Astrocyte (in vitro differentiated cells and primary cell): ENCODE data around the gene LRRC55. TPM values are rescaled to one million over a fixed set of nuclear protein-coding genes. Genes with fewer than 3 reads are reported as not detected.

Experiments
- DNase-seq: peaks from one replicate; pipeline ENCODE4 v3.0.0-alpha.2; 2010; ENCODE audit warnings: low read depth
- FAIRE-seq: peaks from 2 replicates; lab custom pipeline; 2011; peaks lifted over from hg19 to GRCh38; lab: Jason Lieb, UNC
- H2AFZ ChIP-seq: 2 replicates; pipeline ENCODE4 v1.6.0; 2012; ENCODE audit warnings: low read depth, low read length, inconsistent platforms
- H3K27ac ChIP-seq: 2 replicates; pipeline ENCODE4 v1.5.1; 2011; ENCODE audit warnings: low read depth, low read length, inconsistent platforms
- H3K27me3 ChIP-seq: 2 replicates; pipeline ENCODE4 v1.6.0; 2011; ENCODE audit warnings: low read length, inconsistent platforms; ENCODE audit not compliant: insufficient read depth
- H3K36me3 ChIP-seq: 2 replicates; pipeline ENCODE4 v1.5.1; 2011; ENCODE audit warnings: low read length, inconsistent platforms; ENCODE audit not compliant: insufficient read depth
- H3K4me1 ChIP-seq: 2 replicates; pipeline ENCODE4 v1.5.1; 2011; ENCODE audit warnings: low read length, inconsistent platforms; ENCODE audit not compliant: insufficient read depth
- H3K4me2 ChIP-seq: 2 replicates; pipeline ENCODE4 v1.6.0; 2012; ENCODE audit warnings: low read length, inconsistent platforms
- H3K4me3 ChIP-seq: 2 replicates; pipeline ENCODE4 v1.5.1; 2011; ENCODE audit warnings: low read depth, mild to moderate bottlenecking, low read length, inconsistent platforms; ENCODE audit not compliant: insufficient read depth
- H3K79me2 ChIP-seq: 2 replicates; pipeline ENCODE4 v1.6.0; 2012; ENCODE audit warnings: mild to moderate bottlenecking, low read length, inconsistent platforms; ENCODE audit not compliant: insufficient read depth
- H3K9ac ChIP-seq: 2 replicates; pipeline ENCODE4 v1.6.0; 2012; ENCODE audit warnings: mild to moderate bottlenecking, low read length, inconsistent platforms
- H3K9me3 ChIP-seq: 2 replicates; pipeline ENCODE4 v1.5.1; 2012; ENCODE audit warnings: low read depth, mild to moderate bottlenecking, low read length, inconsistent platforms; ENCODE audit not compliant: insufficient read depth
- H4K20me1 ChIP-seq: 2 replicates; pipeline ENCODE4 v1.6.0; 2012; ENCODE audit warnings: low read length, inconsistent platforms; ENCODE audit not compliant: insufficient read depth
- H3K27ac Mint-ChIP-seq: one replicate; pipeline ENCODE4 v1.8.0; 2021; ENCODE audit warnings: mild to moderate bottlenecking, mixed read lengths; ENCODE audit not compliant: unreplicated experiment
- H3K27me3 Mint-ChIP-seq: one replicate; pipeline ENCODE4 v1.8.0; 2021; ENCODE audit warnings: low read depth, mixed read lengths; ENCODE audit not compliant: unreplicated experiment
- H3K36me3 Mint-ChIP-seq: one replicate; pipeline ENCODE4 v1.8.0; 2021; ENCODE audit warnings: low read depth, mixed read lengths; ENCODE audit not compliant: unreplicated experiment
- H3K4me1 Mint-ChIP-seq: one replicate; pipeline ENCODE4 v1.8.0; 2021; ENCODE audit warnings: low read depth, mixed read lengths; ENCODE audit not compliant: unreplicated experiment
- H3K4me3 Mint-ChIP-seq: one replicate; pipeline ENCODE4 v1.8.0; 2021; ENCODE audit warnings: mild to moderate bottlenecking, moderate library complexity, mixed read lengths; ENCODE audit not compliant: unreplicated experiment
- H3K9me3 Mint-ChIP-seq: one replicate; pipeline ENCODE4 v1.8.0; 2021; ENCODE audit warnings: mild to moderate bottlenecking, mixed read lengths; ENCODE audit not compliant: unreplicated experiment
- CTCF ChIP-seq: IDR thresholded peaks from 2 replicates; pipeline ENCODE4 v1.5.1; 2011; ENCODE audit warnings: low read depth, mild to moderate bottlenecking, inconsistent platforms, low read length, moderate library complexity; ENCODE audit not compliant: insufficient read depth
- EZH2 ChIP-seq: IDR thresholded peaks from 2 replicates; pipeline ENCODE4 v1.6.1; 2012; ENCODE audit warnings: mild to moderate bottlenecking, low read length, inconsistent platforms; ENCODE audit not compliant: insufficient read depth
- total RNA-seq: library from RNA; stranded (reverse); gene quantifications from 2 replicates; pipeline ENCODE4 v1.2.1, GENCODE V29; 2021

LRRC55 gene
- total RNA-seq, 1 donor from 2014 or later = not detected

- Histone ChIP-seq H2AFZ (no peak overlapping the region), H3K36me3 (no peaks in the 10 kb centered on the region), H3K4me2 (no peak overlapping the region), H3K4me1 (no peaks in the 10 kb centered on the region), H3K27ac (no peak overlapping the region), H3K9me3 (no peaks in the 10 kb centered on the region), H4K20me1 (no peaks in the 10 kb centered on the region), H3K9ac (no peak overlapping the region), H3K4me3 (no peak overlapping the region), H3K27me3 (peaks cover 5% of the 10 kb centered on the region), H3K79me2 (no peaks in the 10 kb centered on the region)
- H3K9me3 Mint-ChIP-seq = peaks cover 10% of the 10 kb centered on the region
- H3K36me3 Mint-ChIP-seq = no peaks in the 10 kb centered on the region
- DNase-seq (no peak), FAIRE-seq (no peak)
- H3K27me3 Mint-ChIP-seq = peaks cover 40% of the 10 kb centered on the region
- no peak overlapping the region for H3K4me3 Mint-ChIP-seq
- H3K4me1 Mint-ChIP-seq = no peaks in the 10 kb centered on the region
- no peak overlapping the region for H3K27ac Mint-ChIP-seq
- TF ChIP-seq CTCF = no peak
- TF ChIP-seq EZH2 = no peak
Measured at GRCh38 chr11:57174656-57175055, 7.1 kb upstream of the LRRC55 start.

DNA sequence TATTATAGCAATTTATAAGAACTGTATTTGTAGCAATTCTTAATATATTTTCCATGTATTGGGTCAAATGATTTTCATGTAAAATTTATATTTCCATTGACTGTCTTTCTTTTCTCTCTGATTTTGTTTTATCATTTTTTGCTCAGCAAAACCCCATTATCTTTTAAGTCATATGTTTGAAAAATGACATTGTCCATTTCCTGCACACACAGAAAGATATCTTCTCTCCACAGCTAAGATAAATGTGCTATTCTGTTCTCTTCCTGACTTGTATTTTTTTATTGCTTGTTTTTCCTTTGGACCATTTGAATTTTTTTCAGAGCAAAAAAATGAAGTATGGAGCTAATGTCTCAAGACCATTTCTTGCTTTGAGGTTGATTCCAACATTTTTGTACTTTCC, 6.3 kb upstream of the LRRC55 start:
- Histone ChIP-seq H3K4me2 (no peak overlapping the region), H4K20me1 (no peaks in the 10 kb centered on the region), H3K4me1 (no peaks in the 10 kb centered on the region), H3K27ac (no peak overlapping the region), H3K4me3 (no peak overlapping the region), H2AFZ (no peak overlapping the region), H3K9ac (no peak overlapping the region), H3K36me3 (no peaks in the 10 kb centered on the region), H3K79me2 (no peaks in the 10 kb centered on the region), H3K27me3 (peaks cover 8% of the 10 kb centered on the region), H3K9me3 (no peaks in the 10 kb centered on the region)
- peaks cover 6% of the 10 kb centered on the region for H3K4me1 Mint-ChIP-seq
- no peak overlapping the region for H3K27ac Mint-ChIP-seq
- H3K9me3 Mint-ChIP-seq = peaks cover 4% of the 10 kb centered on the region
- no peak for FAIRE-seq
- no peak for DNase-seq
- TF ChIP-seq CTCF = no peak
- H3K27me3 Mint-ChIP-seq = peaks cover 48% of the 10 kb centered on the region
- no peak overlapping the region for H3K4me3 Mint-ChIP-seq
- H3K36me3 Mint-ChIP-seq = no peaks in the 10 kb centered on the region

- no peak for FAIRE-seq
Measured at GRCh38 chr11:57178334-57178733, 3.4 kb upstream of the LRRC55 start.

More at GRCh38 chr11:57178334-57178733, 3.4 kb upstream of the LRRC55 start:
- Histone ChIP-seq H3K9me3 (no peaks in the 10 kb centered on the region), H3K27me3 (peaks cover 15% of the 10 kb centered on the region), H4K20me1 (no peaks in the 10 kb centered on the region), H3K4me1 (no peaks in the 10 kb centered on the region), H3K27ac (no peak overlapping the region), H3K79me2 (no peaks in the 10 kb centered on the region), H3K36me3 (no peaks in the 10 kb centered on the region), H3K4me3 (no peak overlapping the region), H2AFZ (no peak overlapping the region), H3K9ac (no peak overlapping the region), H3K4me2 (no peak overlapping the region)
- H3K27me3 Mint-ChIP-seq = peaks cover 42% of the 10 kb centered on the region
- H3K36me3 Mint-ChIP-seq = no peaks in the 10 kb centered on the region
- H3K4me1 Mint-ChIP-seq = peaks cover 6% of the 10 kb centered on the region
- H3K27ac Mint-ChIP-seq = no peak overlapping the region
- DNase-seq = no peak
- no peak overlapping the region for H3K4me3 Mint-ChIP-seq
- no peaks in the 10 kb centered on the region for H3K9me3 Mint-ChIP-seq
- TF ChIP-seq EZH2 (no peak), CTCF (no peak)
